H1 (cell line): ENCODE data around the gene SPATS2L. TPM values are rescaled to one million over a fixed set of nuclear protein-coding genes. Genes with fewer than 3 reads are reported as not detected.
A peak's percentile ranks its signal among the peaks of the same experiment; 100 is the strongest.

Experiments used
- CTCF ChIA-PET: fragments of 300-600 bp; sonication (Branson Sonifier 250); formaldehyde crosslinking; loops from one replicate; lab custom pipeline; 2021; ENCODE audit not compliant: partially characterized antibody; lab: Charles Lee
- POLR2A ChIA-PET: fragments of 300-600 bp; sonication (Branson Sonifier 250); formaldehyde crosslinking; loops from one replicate; lab custom pipeline; 2021; ENCODE audit warnings: inconsistent platforms; ENCODE audit not compliant: partially characterized antibody; lab: Charles Lee
- DNase-seq, 2 experiments: peaks; one replicate each; pipeline versions ENCODE4 v3.0.0 to v3.0.0-alpha.2; 2010 to 2022; ENCODE audit warnings: low spot score in 2 of 2, low read depth in 1 of 2, mixed read lengths in 1 of 2
- FAIRE-seq: peaks from 2 replicates; lab custom pipeline; 2011; peaks lifted over from hg19 to GRCh38; lab: Jason Lieb, UNC
- H2AFZ ChIP-seq: 2 replicates; pipeline ENCODE4 v1.8.1; 2012; ENCODE audit warnings: low read length, inconsistent platforms
- H2AK5ac ChIP-seq: 2 replicates; pipeline ENCODE4 v1.6.1; 2013; ENCODE audit warnings: low read depth, low read length
- H2BK120ac ChIP-seq: replicated peaks from 2 replicates; pipeline ENCODE3; 2013; ENCODE audit warnings: low read depth, low read length, inconsistent platforms
- H2BK12ac ChIP-seq: 2 replicates; pipeline ENCODE4 v1.6.1; 2013; ENCODE audit warnings: low read depth, low read length
- H2BK15ac ChIP-seq: 2 replicates; pipeline ENCODE4 v1.6.1; 2013; ENCODE audit warnings: low read length
- H2BK20ac ChIP-seq: 2 replicates; pipeline ENCODE4 v1.6.1; 2013; ENCODE audit warnings: low read length
- H2BK5ac ChIP-seq: 2 replicates; pipeline ENCODE4 v1.6.1; 2013; ENCODE audit warnings: low read depth, low read length
- H3K14ac ChIP-seq: 2 replicates; pipeline ENCODE4 v1.6.1; 2013; ENCODE audit warnings: inconsistent platforms; ENCODE audit not compliant: insufficient read length
- H3K18ac ChIP-seq: 2 replicates; pipeline ENCODE4 v1.6.1; 2013; ENCODE audit warnings: low read length; ENCODE audit errors: extremely low read depth
- H3K23ac ChIP-seq: 2 replicates; pipeline ENCODE4 v1.6.1; 2013; ENCODE audit warnings: inconsistent platforms; ENCODE audit not compliant: insufficient read length
- H3K23me2 ChIP-seq: 2 replicates; pipeline ENCODE4 v1.6.1; 2013; ENCODE audit warnings: low read depth, low read length
- H3K27ac ChIP-seq: 2 replicates; pipeline ENCODE4 v1.6.1; 2011; ENCODE audit warnings: low read depth, low read length, inconsistent platforms
- H3K27me3 ChIP-seq, 4 experiments: replicated peaks in 1 of 4; 1 replicate in 1 of 4; 2 replicates in 3 of 4; pipeline versions ENCODE4 v1.6.1 to v1.8.1; 2011 to 2013; ENCODE audit warnings: low read length in 3 of 4, mild to moderate bottlenecking in 3 of 4, inconsistent platforms in 2 of 4, mixed read lengths in 2 of 4, moderate library complexity in 1 of 4; ENCODE audit not compliant: control insufficient read depth in 3 of 4, insufficient read depth in 3 of 4; ENCODE audit errors: extremely low read depth in 1 of 4
- H3K36me3 ChIP-seq, 4 experiments: 2 replicates each; pipeline versions ENCODE4 v1.6.1 to v1.8.1; 2011 to 2013; ENCODE audit warnings: mild to moderate bottlenecking in 4 of 4, low read length in 3 of 4, moderate library complexity in 2 of 4, control low read depth in 1 of 4, inconsistent platforms in 1 of 4; ENCODE audit not compliant: insufficient read depth in 4 of 4, control insufficient read depth in 2 of 4
- H3K4ac ChIP-seq: replicated peaks from 2 replicates; pipeline ENCODE3; 2013; ENCODE audit warnings: low read length, low read depth, mixed read lengths, inconsistent platforms; ENCODE audit not compliant: insufficient read length
- H3K4me1 ChIP-seq, 4 experiments: replicated peaks in 1 of 4; 1 replicate in 1 of 4; 2 replicates in 3 of 4; pipeline versions ENCODE4 v1.6.1 to v1.8.1; 2011 to 2013; ENCODE audit warnings: low read length in 3 of 4, inconsistent platforms in 2 of 4, mixed read lengths in 1 of 4; ENCODE audit not compliant: insufficient read depth in 4 of 4, control insufficient read depth in 3 of 4
- H3K4me2 ChIP-seq, 2 experiments: 2 replicates each; pipeline versions ENCODE4 v1.6.1 to v1.8.1; 2011 to 2013; ENCODE audit warnings: low read depth in 2 of 2, low read length in 2 of 2, control low read depth in 1 of 2, inconsistent platforms in 1 of 2, mild to moderate bottlenecking in 1 of 2; ENCODE audit not compliant: insufficient read depth in 1 of 2
- H3K4me3 ChIP-seq, 4 experiments: fragments of 200-600, 300-600 bp in 1 of 4; sonication (generic), shearing (Covaris generic), sonication (Bioruptor Twin) in 1 of 4; 2 replicates each; pipeline versions ENCODE4 v1.5.1 to v1.8.1; 2011 to 2016; ENCODE audit warnings: low read length in 4 of 4, low read depth in 3 of 4, control low read depth in 2 of 4, inconsistent platforms in 2 of 4, mild to moderate bottlenecking in 2 of 4, mixed read lengths in 1 of 4, moderate library complexity in 1 of 4; ENCODE audit not compliant: insufficient read depth in 2 of 4; ENCODE audit errors: extremely low read depth in 1 of 4
- H3K56ac ChIP-seq: replicated peaks from 2 replicates; pipeline ENCODE3; 2013; ENCODE audit warnings: low read depth, mild to moderate bottlenecking, mixed read lengths, low read length, inconsistent platforms; ENCODE audit not compliant: insufficient read length
- H3K79me1 ChIP-seq: 2 replicates; pipeline ENCODE4 v1.6.1; 2013; ENCODE audit warnings: low read depth, low read length, control low read depth
- H3K79me2 ChIP-seq, 2 experiments: 2 replicates each; pipeline versions ENCODE4 v1.6.1 to v1.8.1; 2012 to 2013; ENCODE audit warnings: low read length in 2 of 2, mild to moderate bottlenecking in 2 of 2, inconsistent platforms in 1 of 2; ENCODE audit not compliant: insufficient read depth in 2 of 2, control insufficient read depth in 1 of 2
- H3K9ac ChIP-seq, 4 experiments: replicated peaks in 1 of 4; 1 replicate in 1 of 4; 2 replicates in 3 of 4; pipeline versions ENCODE4 v1.6.1 to v1.8.1; 2011 to 2013; ENCODE audit warnings: low read depth in 3 of 4, low read length in 3 of 4, control low read depth in 2 of 4, mild to moderate bottlenecking in 2 of 4, moderate library complexity in 2 of 4, inconsistent platforms in 1 of 4; ENCODE audit errors: extremely low read depth in 1 of 4
- H3K9me3 ChIP-seq, 2 experiments: 2 replicates each; pipeline versions ENCODE4 v1.6.1 to v1.8.1; 2012 to 2013; ENCODE audit warnings: mild to moderate bottlenecking in 2 of 2, moderate library complexity in 2 of 2, control low read depth in 1 of 2, inconsistent platforms in 1 of 2, low read depth in 1 of 2, low read length in 1 of 2, mixed read lengths in 1 of 2; ENCODE audit not compliant: insufficient read depth in 2 of 2
- H4K20me1 ChIP-seq, 2 experiments: replicated peaks in 1 of 2; 2 replicates each; pipeline versions ENCODE3 to v1.8.1; 2011 to 2013; ENCODE audit warnings: inconsistent platforms in 2 of 2, low read length in 2 of 2, mild to moderate bottlenecking in 1 of 2; ENCODE audit not compliant: insufficient read depth in 2 of 2, control insufficient read depth in 1 of 2
- H4K5ac ChIP-seq: 2 replicates; pipeline ENCODE4 v1.6.1; 2013; ENCODE audit warnings: low read length, low read depth, mixed read lengths, inconsistent platforms; ENCODE audit not compliant: insufficient read length
- H4K8ac ChIP-seq: 2 replicates; pipeline ENCODE4 v1.8.0; 2013; ENCODE audit warnings: mild to moderate bottlenecking, moderate library complexity, low read length, inconsistent platforms; ENCODE audit not compliant: insufficient read depth; ENCODE audit errors: extremely low read depth
- H4K91ac ChIP-seq: replicated peaks from 2 replicates; pipeline ENCODE3; 2013; ENCODE audit warnings: low read length, mixed read lengths, inconsistent platforms; ENCODE audit not compliant: insufficient read length
- CEBPB ChIP-seq: IDR thresholded peaks from 2 replicates; pipeline ENCODE4 v1.6.1; 2012; ENCODE audit warnings: low read depth, low read length
- MAX ChIP-seq: IDR thresholded peaks from 2 replicates; pipeline ENCODE4 v1.6.1; 2012; ENCODE audit warnings: inconsistent platforms
- SP1 ChIP-seq: IDR thresholded peaks from 2 replicates; pipeline ENCODE4 v1.6.1; 2011; ENCODE audit warnings: low read depth, low read length
- SUZ12 ChIP-seq: fragments of 200-600 bp; sonication (generic); IDR thresholded peaks from 2 replicates; pipeline ENCODE4 v1.6.1; 2012; ENCODE audit warnings: mild to moderate bottlenecking, inconsistent platforms, low read length, moderate library complexity, mixed read lengths
- WGBS, 2 experiments: shearing (Covaris generic) in 1 of 2; methylation state at CpG; one replicate each; pipeline versions ENCODE4 v1.1.6 to v1.1.7; 2013 to 2015; ENCODE audit warnings: low lambda C conversion rate in 2 of 2, mixed read lengths in 2 of 2, inconsistent platforms in 1 of 2, low coverage in 1 of 2, missing lambda C conversion rate in 1 of 2; ENCODE audit not compliant: insufficient replicate concordance in 2 of 2, insufficient coverage in 1 of 2, insufficient read length in 1 of 2; ENCODE audit errors: extremely low coverage in 1 of 2, missing lambda C conversion rate in 1 of 2; 5-methylcytosine and 5-hydroxymethylcytosine counted together
- polyA plus RNA-seq, 7 experiments: library from polyadenylated mRNA; depleted of rRNA in 3 of 7; stranded (reverse) in 5 of 7; unstranded in 2 of 7; fragments of >200 nt in 5 of 7; fragments of 200-250 nt in 2 of 7; gene quantifications; 1 replicate in 5 of 7; 2 replicates in 1 of 7; 4 replicates in 1 of 7; pipeline versions ENCODE4 v1.2.1 to v1.2.3, GENCODE V29; 2011 to 2013; ENCODE audit warnings: missing spikeins in 2 of 7, mixed read lengths in 2 of 7
- total RNA-seq: library from RNA; stranded (reverse); fragmentation: NEBNext Ultra II Directional; extraction: Animal tissue kit (Norgen Biotek cat#: 25700); gene quantifications from 2 replicates; pipeline ENCODE4 v1.2.1, GENCODE V29; 2021

Gene SPATS2L
- total and polyA plus RNA-seq, 2 of the 8 experiments (the other 6 are each of a cell fraction or from before 2014, with no cell fraction given), result 67.3 to 189 TPM

GRCh38 chr2:200324362-200324761 is 17.9 kb downstream of the SPATS2L start:
- no peaks in the 10 kb centered on the region for H3K23me2 ChIP-seq
- H3K79me1 ChIP-seq, result peaks cover 4% of the 10 kb centered on the region; the same call in 1 of the 2 replicates
- no peak overlapping the region for H4K5ac ChIP-seq
- H3K9me3 ChIP-seq, result no peaks in the 10 kb centered on the region
- H2BK12ac ChIP-seq, result no peak overlapping the region
- no peak overlapping the region for H2AK5ac ChIP-seq
- TF ChIP-seq MAX (no peak), CEBPB (no peak), SP1 (no peak), SUZ12 (no peak)
- TF ChIP-seq, all 59 proteins: peak for 0
- CTCF ChIA-PET, result interaction anchor here (0.9 to 1.6 kb wide), 4 partner anchors 11 to 104 kb away, joined by 3 to 6 read pairs (median 4); no protein-coding TSS in a partner anchor
- Histone ChIP-seq H4K91ac (no peak overlapping the region), H4K20me1 (peaks cover 2 to 7% of the 10 kb centered on the region in 2 experiments), H2BK15ac (no peak overlapping the region), H3K27me3 (no peaks in the 10 kb centered on the region), H2BK5ac (0 out of 2 replicates have a peak overlapping the region, but pooled peaks have one; percentile 10), H3K56ac (no peak overlapping the region), H3K18ac (no peak overlapping the region), H3K79me2 (peaks cover 13 to 100% of the 10 kb centered on the region in 2 experiments; a peak in 3 of 4 replicates), H3K4me3 (no peak overlapping the region), H3K36me3 (peaks cover 0 to 3% (median 1%) of the 10 kb centered on the region in 4 experiments; a peak in 2 of 8 replicates), H4K8ac (no peak overlapping the region), H2BK20ac (peak overlapping the region; percentile 29; the same call in 1 of the 2 replicates), H3K4ac (no peak overlapping the region), H3K14ac (no peak overlapping the region), H2BK120ac (no peak overlapping the region), H3K23ac (no peak overlapping the region), H3K4me1 (peaks cover 0 to 24% (median 23%) of the 10 kb centered on the region in 4 experiments; a peak in 6 of 7 replicates), H3K9ac (no peak overlapping the region), H2AFZ (no peak overlapping the region), H3K4me2 (peak overlapping the region in 1 of 2 experiments; percentile 49; a peak in 2 of 4 replicates), H3K27ac (no peak overlapping the region)
- FAIRE-seq (no peak), DNase-seq (no peak)
- WGBS, 2 experiments, result 67% methylated on average over 1 of the region's 1 CpG; no CpG with 5 or more reads in 1 of the 2 experiments
- POLR2A ChIA-PET, result interaction anchor here (1.4 to 1.5 kb wide), 2 partner anchors 11 to 13 kb away, joined by 4 read pairs; no protein-coding TSS in a partner anchor
